NCI-H345 treated with DMSO at 0.1 percent for 48 hours (cell line): ENCODE measurements around the gene BTBD2.
A peak's percentile ranks its signal among the peaks of the same experiment; 100 is the strongest.

Source experiments
- DNase-seq: peaks from one replicate; lab custom pipeline; 2025; ENCODE audit not compliant: unreplicated experiment; lab: John Stamatoyannopoulos, UW

The BTBD2 gene

DNA sequence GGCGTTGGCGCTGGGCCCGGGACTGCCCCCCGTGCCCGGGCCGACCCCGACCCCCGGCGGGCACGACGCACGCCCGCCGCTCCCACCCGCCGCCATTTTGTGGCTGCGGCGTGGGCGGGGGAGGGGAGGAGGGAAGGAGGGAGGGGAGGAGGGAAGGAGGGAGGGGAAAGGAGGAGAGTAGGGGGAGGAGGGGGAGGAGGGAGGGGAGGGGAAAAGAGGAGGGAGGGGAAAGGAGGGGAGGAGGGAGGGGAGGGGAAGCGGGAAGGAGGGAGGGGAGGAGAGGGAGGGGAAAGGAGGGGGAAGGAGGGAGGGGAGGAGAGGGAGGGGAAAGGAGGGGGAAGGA lies at the start of gene BTBD2:
Gene BTBD2 (minus strand): TSS at position 107 of the 343 bp plus-strand sequence. CDS start 11 bp downstream, at position 96.
- DNase-seq, result peak; percentile 7

- DNase-seq, result no peak
These were observed 49.4 kb upstream of the BTBD2 start for GRCh38 chr19:2064788-2065524.

DNA sequence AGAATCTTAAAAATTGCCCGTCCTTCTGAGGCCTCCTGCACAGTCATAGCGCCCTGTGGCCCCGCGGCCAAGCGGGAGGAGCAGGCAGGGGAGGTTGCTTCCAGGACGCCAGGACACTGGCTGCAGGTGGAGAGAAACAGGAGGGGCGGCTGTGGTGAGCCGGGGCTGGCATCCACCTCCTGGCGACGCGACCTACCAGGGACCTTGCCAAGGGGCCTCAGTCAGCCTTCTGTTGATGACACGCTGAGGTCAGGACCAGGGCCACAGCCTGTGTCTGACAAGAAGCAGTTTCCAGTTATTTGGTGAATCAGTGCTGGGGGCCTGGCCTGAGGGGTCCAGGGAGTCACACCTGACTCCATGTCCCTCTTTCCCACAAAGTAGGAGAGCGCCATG lies 48.9 kb upstream of the BTBD2 start:
- DNase-seq, result no peak

- DNase-seq, result no peak
These were observed 48.3 kb upstream of the BTBD2 start for GRCh38 chr19:2063824-2064223.

GRCh38 chr19:2062770-2063169 lies 47.3 kb upstream of the BTBD2 start:
- no peak for DNase-seq

DNA sequence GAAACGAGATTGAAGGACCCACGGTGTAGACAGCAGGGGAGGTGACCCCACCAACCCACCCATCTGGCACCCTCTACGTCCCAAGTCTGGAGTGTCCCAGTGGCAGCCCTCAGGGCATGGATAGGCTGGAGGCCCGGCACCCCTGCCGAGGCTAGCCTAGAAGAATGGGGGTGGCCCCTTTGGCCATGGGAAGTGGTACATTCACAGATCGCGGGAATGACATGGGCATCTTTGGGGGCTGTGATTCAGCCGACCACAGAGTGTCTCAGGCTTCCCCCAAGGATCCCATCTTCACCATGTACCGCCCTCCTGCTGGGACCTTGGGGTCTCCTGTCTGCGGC lies 46.8 kb upstream of the BTBD2 start:
- DNase-seq, result no peak

- DNase-seq, result peak; percentile 99
These were observed 46.2 kb upstream of the BTBD2 start for GRCh38 chr19:2061495-2062388.

DNA sequence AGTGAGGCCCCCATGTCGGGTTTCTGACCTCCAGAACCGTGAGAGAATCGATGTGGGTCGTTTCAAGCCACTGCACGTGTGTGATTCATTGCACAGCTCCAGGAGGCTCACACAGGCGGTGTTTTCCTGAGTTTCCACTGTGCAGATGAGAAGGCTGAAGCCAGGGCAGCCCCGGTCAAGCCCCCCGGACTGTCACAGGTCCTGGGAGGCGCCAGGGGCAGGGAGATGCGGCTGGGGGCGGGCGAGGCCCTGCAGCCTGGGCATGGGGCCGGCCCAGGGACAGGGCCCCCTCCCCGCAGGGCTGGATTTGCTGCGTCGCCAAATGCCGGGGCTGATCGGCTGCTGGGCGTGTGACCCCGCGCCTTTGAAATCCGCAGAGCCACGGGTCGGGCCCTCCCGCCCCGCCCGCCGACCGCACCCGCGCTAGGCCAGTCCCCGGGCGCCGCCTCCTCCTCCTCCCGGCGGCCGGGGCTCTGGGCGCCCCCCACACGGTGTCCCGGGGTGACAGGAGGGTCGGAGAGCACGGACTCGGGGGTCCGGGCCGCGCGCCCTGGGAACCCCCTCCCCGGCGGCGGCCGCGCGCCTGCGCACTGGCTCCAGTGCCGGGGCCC lies 45.5 kb upstream of the BTBD2 start:
- no peak for DNase-seq

DNA sequence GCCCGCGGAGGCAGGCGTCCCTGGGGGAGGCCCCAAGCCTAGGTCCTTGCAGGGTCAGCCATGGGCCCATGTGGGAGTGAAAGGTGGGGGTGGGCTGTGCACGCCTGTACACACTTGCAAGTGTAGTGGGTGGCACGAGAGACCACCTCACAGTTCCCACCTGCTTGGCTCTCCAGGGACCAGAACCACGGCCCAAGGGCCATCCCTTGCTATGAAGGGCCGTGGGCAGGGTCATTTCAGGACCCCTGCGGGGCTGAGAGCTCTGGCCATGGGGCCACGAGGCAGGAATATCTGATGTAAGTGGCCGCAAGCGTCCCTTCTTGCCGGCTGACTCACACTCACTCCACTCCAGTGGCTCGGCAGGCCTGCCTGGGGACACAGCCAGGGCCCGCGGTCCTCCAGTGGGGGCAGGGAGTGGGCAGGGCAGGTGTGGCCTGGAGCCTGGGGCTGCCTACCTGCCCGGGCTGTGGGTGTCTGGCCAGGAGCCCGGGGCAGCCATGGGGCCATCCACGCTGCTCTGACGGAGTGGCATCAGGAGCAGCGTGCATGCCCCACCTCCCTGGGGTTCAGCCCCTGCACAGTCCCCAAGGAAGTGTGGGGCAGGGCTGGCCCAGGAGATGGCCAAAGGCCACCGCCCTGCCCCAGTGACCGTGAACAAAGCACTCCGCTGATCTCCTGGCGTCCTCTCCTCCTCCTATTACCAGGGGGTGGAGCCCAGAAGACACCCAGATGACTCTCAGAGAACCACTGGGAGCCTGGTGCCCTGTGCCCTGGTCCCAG lies 44.1 kb upstream of the BTBD2 start:
- DNase-seq, result no peak

DNA sequence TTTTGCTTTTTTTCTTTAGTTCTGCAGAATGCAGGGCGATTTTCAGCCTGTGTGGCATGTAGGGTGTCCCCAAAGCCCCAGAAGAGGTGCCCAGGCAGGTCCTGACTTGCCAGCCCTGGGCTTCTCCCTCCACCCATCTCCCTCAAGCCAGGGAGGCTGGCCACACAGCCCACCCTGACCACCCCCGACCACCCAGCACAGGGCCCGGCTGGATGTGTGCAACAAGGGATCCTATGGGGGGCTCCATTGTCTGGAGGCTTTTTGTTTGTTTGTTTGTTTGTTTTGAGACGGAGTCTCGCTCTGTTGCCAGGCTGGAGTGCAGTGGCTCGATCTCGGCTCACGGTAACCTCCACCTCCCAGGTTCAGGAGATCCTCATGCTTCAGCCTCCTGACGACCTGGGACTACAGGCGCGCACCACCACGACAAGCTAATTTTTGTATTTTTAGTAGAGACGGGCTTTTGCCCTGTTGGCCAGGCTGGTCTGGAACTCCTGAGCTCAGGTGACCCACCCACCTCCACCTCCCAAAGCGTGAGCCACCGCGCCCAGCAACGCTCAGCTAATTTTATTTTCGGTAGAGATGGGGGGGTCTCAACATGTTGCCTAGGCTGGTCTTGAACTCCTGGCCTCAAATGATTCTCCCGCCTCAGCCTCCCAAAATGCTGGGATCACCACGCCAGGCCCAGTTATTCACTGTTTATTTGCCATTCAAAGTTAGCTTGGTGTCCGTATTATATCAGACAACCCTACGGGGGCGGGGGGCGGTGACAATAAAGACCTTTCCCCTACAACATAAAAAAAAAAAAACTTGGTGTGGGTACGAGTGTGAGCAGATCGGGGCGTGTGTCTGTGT lies 43.3 kb upstream of the BTBD2 start:
- no peak for DNase-seq

GRCh38 chr19:2057484-2058469 lies 42.3 kb upstream of the BTBD2 start:
- no peak for DNase-seq

- DNase-seq, result no peak
These were observed 41.3 kb upstream of the BTBD2 start for GRCh38 chr19:2056837-2057192.

GRCh38 chr19:2055931-2056836 lies 40.7 kb upstream of the BTBD2 start:
- DNase-seq, result no peak

DNA sequence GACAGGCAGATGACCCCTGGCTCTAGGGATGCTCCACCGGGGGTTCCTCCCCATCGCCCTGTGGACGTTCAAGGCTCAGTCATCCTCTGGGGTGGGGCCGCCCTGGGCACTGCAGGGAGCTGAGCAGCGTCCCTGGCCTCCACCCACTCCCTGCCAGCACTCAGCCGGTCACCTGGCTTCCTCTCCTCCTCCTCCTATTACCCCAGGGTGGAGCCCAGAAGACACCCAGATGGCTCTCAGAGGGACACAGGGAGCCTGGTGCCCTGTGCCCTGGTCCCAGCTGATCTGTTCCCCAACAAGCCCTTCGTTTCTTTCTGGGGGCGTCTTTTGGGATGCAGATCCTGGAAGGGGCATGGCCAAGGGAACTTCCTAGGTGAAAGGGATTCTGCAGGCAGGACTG lies 39.2 kb upstream of the BTBD2 start:
- DNase-seq, result no peak

GRCh38 chr19:2053601-2054389 lies 38.3 kb upstream of the BTBD2 start:
- no peak for DNase-seq

GRCh38 chr19:2051773-2052704 lies 36.5 kb upstream of the BTBD2 start:
- no peak for DNase-seq
